CD4-positive, alpha-beta T cell (primary cell): ENCODE results near the gene SNAP29. TPM values are rescaled to one million over a fixed set of nuclear protein-coding genes. Genes with fewer than 3 reads are reported as not detected.
A peak's percentile ranks its signal among the peaks of the same experiment; 100 is the strongest.

Source experiments
- ATAC-seq: fragments of 200-7000 bp; cut with Tn5 transposase; one replicate; pipeline ENCODE4 v1.10.0; 2022; ENCODE audit warnings: mild to moderate bottlenecking; ENCODE audit not compliant: poor library complexity
- CTCF ChIA-PET: fragments of 350-600 bp; sonication (Branson Sonifier 250); formaldehyde crosslinking; loops from one replicate; lab custom pipeline; 2021; ENCODE audit warnings: antibody characterized with exemption, inconsistent platforms; lab: Charles Lee
- POLR2A ChIA-PET: fragments of 350-600 bp; sonication (Branson Sonifier 250); formaldehyde crosslinking; loops from one replicate; lab custom pipeline; 2021; ENCODE audit warnings: antibody characterized with exemption, inconsistent platforms; lab: Charles Lee
- DNase-seq, 14 experiments: peaks; one replicate each; pipeline ENCODE4 v3.0.0-alpha.2; 2013 to 2020; ENCODE audit warnings: mixed read lengths in 2 of 14
- H3K27ac ChIP-seq, 2 donors: one replicate each; pipeline versions ENCODE4 v1.5.1 to v1.7.0; 2013; ENCODE audit warnings: low read length in 2 of 2, low read depth in 1 of 2, mild to moderate bottlenecking in 1 of 2
- H3K27me3 ChIP-seq, 2 experiments: 1 replicate in 1 of 2; 2 replicates in 1 of 2; pipeline versions ENCODE4 v1.6.1 to v1.7.0; 2013; ENCODE audit warnings: low read length in 2 of 2, control low read depth in 1 of 2, mild to moderate bottlenecking in 1 of 2, moderate library complexity in 1 of 2; ENCODE audit not compliant: insufficient read depth in 2 of 2, control insufficient read depth in 1 of 2
- H3K36me3 ChIP-seq: one replicate; pipeline ENCODE4 v1.6.1; 2013; ENCODE audit warnings: low read length, control low read depth; ENCODE audit not compliant: insufficient read depth
- H3K4me1 ChIP-seq: one replicate; pipeline ENCODE4 v1.6.1; 2013; ENCODE audit warnings: low read length, control low read depth; ENCODE audit not compliant: insufficient read depth
- H3K4me3 ChIP-seq: one replicate; pipeline ENCODE4 v1.5.1; 2013; ENCODE audit warnings: mild to moderate bottlenecking, low read length, moderate library complexity
- H3K9me3 ChIP-seq, 2 experiments: 1 replicate in 1 of 2; 2 replicates in 1 of 2; pipeline versions ENCODE4 v1.6.1 to v1.7.0; 2013; ENCODE audit warnings: low read length in 2 of 2, mild to moderate bottlenecking in 2 of 2, control low read depth in 1 of 2, moderate library complexity in 1 of 2; ENCODE audit not compliant: control insufficient read depth in 1 of 2, insufficient read depth in 1 of 2
- H3K27ac Mint-ChIP-seq: one replicate; pipeline ENCODE4 v1.8.0; 2020; ENCODE audit warnings: mixed read lengths
- H3K27me3 Mint-ChIP-seq: one replicate; pipeline ENCODE4 v1.8.0; 2021; ENCODE audit warnings: mixed read lengths
- H3K36me3 Mint-ChIP-seq: one replicate; pipeline ENCODE4 v1.8.0; 2021; ENCODE audit warnings: low read depth, mixed read lengths
- H3K4me1 Mint-ChIP-seq: one replicate; pipeline ENCODE4 v1.8.0; 2021; ENCODE audit warnings: low read depth, mixed read lengths
- H3K4me3 Mint-ChIP-seq: one replicate; pipeline ENCODE4 v1.8.0; 2020; ENCODE audit warnings: mild to moderate bottlenecking, mixed read lengths
- H3K9me3 Mint-ChIP-seq: one replicate; pipeline ENCODE4 v1.8.0; 2020; ENCODE audit warnings: mixed read lengths
- intact Hi-C, 2 experiments: fragments of 100-400 bp; cut with DNase I in 1 of 2; cut with micrococcal nuclease in 1 of 2; formaldehyde crosslinking; loops; one replicate each; pipeline versions ENCODE4 v1.15.1 to v1.9.0; 2023 to 2025; cut with DNase I, micrococcal nuclease
- total RNA-seq, 174 experiments: library from RNA in 2 of 174; stranded (reverse) in 2 of 174; gene quantifications; one replicate each; pipeline ENCODE4 v1.2.3 and lab custom pipeline; 2021 to 2026
- TF ChIP-seq, protein P1 (sequence below): fragments of 200-600 bp; IDR thresholded peaks from one replicate; pipeline ENCODE4 v1.8.0; 2022; ENCODE audit warnings: antibody characterized with exemption, mild to moderate bottlenecking

SNAP29 gene
- total RNA-seq, 2 experiments from 2014 or later = 13.7 to 15.1 TPM

DNA sequence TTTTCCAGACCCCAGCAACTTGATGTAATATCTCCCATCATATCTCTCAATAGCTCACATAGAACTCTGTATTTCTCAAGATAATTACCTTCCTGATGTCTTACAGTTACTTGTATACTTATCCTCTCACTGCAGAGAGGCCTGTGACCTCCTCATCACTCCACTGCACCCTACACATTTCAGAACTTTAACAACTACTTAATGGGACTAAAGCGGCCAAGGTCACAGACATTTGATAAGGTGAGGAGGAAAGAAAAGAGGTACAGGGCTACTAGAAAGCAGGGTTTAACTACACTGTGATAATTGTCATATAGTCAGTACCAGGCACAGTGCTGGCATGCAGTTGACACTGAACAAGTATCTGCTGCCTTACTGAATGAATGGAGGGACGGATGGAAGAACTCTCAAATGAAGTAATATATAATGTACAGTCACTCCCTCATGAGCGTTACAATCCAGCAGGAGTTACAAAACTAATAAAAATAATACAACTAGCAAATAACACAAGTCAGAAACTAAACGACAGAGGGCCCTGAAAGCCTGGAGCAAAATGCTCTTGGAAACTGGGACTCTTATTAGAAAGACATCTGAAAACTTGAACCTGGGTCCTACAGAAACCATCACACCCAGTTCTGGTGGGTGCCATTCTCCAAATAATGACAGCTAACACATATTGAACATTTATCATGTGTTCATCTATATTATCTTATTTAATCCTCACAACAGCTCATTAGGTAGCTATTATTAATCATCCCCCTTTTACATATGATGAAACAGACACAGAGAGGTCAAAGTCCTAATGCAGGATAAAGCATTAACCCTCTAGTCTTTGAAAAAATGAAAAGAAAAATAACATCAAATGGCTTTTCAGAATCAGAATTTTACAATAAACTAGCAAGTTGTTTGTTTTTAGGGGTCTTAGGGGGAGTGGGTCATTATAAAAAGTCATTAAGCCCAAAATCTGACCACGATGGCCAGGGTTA lies 14.5 kb upstream of the SNAP29 start:
- no peak for ATAC-seq
- Histone ChIP-seq H3K36me3 (no peaks in the 10 kb centered on the region), H3K9me3 (no peaks in the 10 kb centered on the region), H3K27ac (no peak overlapping the region), H3K27me3 (no peaks in the 10 kb centered on the region), H3K4me3 (no peak overlapping the region), H3K4me1 (peaks cover 19% of the 10 kb centered on the region)
- POLR2A ChIA-PET = no interaction called here
- H3K36me3 Mint-ChIP-seq = no peaks in the 10 kb centered on the region
- no peak overlapping the region for H3K27ac Mint-ChIP-seq
- H3K27me3 Mint-ChIP-seq = no peaks in the 10 kb centered on the region
- no peaks in the 10 kb centered on the region for H3K9me3 Mint-ChIP-seq
- H3K4me1 Mint-ChIP-seq = peaks cover 67% of the 10 kb centered on the region
- no peak for DNase-seq
- intact Hi-C loops = loop anchor here in 1 of 2 experiments (5.0 kb wide), 1 partner anchor 37 kb away; no protein-coding TSS in a partner anchor
- CTCF ChIA-PET = interaction anchor here (1.4 kb wide), 1 partner anchor 12 kb away, joined by 3 read pairs; no protein-coding TSS in a partner anchor
- TF ChIP-seq, protein P1, sequence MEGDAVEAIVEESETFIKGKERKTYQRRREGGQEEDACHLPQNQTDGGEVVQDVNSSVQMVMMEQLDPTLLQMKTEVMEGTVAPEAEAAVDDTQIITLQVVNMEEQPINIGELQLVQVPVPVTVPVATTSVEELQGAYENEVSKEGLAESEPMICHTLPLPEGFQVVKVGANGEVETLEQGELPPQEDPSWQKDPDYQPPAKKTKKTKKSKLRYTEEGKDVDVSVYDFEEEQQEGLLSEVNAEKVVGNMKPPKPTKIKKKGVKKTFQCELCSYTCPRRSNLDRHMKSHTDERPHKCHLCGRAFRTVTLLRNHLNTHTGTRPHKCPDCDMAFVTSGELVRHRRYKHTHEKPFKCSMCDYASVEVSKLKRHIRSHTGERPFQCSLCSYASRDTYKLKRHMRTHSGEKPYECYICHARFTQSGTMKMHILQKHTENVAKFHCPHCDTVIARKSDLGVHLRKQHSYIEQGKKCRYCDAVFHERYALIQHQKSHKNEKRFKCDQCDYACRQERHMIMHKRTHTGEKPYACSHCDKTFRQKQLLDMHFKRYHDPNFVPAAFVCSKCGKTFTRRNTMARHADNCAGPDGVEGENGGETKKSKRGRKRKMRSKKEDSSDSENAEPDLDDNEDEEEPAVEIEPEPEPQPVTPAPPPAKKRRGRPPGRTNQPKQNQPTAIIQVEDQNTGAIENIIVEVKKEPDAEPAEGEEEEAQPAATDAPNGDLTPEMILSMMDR = no peak
- H3K4me3 Mint-ChIP-seq = no peak overlapping the region

DNA sequence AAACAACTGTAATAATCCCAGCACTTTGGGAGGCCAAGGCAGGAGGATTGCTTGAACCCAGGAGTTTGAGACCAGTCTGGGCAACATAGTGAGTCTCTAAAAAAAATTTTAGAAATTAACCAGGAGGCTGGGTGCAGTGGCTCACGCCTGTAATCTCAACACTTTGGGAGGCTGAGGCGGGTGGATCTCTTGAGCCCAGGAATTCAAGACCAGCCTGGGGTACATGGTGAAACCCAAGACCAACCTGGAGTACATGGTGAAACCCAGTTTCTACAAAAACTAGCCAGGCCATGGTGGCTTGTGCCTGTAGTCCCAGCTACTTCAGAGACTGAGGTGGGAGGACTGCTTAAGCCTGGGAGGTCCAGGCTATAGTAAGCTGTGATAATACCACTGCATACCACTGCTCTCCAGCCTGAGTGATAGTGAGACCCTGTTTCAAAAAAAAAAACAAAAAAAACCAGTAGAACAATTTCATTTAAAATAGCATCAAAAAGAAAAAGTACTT lies 11.4 kb upstream of the SNAP29 start:
- Mint-ChIP-seq H3K27me3 (no peaks in the 10 kb centered on the region), H3K4me1 (peaks cover 53% of the 10 kb centered on the region), H3K4me3 (no peak overlapping the region), H3K36me3 (no peaks in the 10 kb centered on the region), H3K27ac (no peak overlapping the region), H3K9me3 (no peaks in the 10 kb centered on the region)
- TF ChIP-seq, protein P1 = no peak
- no peaks in the 10 kb centered on the region for H3K27me3 ChIP-seq
- no peak overlapping the region for H3K27ac ChIP-seq
- DNase-seq = no peak
- peaks cover 6% of the 10 kb centered on the region for H3K4me1 ChIP-seq
- no peaks in the 10 kb centered on the region for H3K9me3 ChIP-seq
- ATAC-seq = no peak
- no peaks in the 10 kb centered on the region for H3K36me3 ChIP-seq
- H3K4me3 ChIP-seq = no peak overlapping the region
- intact Hi-C loops = loop anchor here in 1 of 2 experiments (5.0 kb wide), 1 partner anchor 40 kb away; no protein-coding TSS in a partner anchor
- CTCF ChIA-PET = no interaction called here
- POLR2A ChIA-PET = no interaction called here

DNA sequence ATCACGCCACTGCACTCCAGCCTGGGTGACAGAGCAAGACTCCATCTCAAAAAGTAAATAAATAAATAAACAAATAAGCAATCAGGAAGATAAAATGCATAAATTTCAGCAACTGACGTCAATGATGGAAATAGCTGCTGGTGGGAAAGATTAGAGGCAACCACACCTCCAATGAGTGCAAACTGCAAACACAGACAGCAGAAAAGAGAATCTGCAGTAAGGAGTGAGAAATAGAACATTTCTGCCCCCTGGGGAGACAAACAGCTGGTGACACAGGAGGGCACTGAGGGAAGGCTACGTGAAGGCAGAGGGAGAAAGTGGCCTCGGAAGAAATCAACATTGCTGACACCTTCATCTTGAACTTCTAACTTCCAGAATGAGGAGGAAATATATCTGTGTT lies 6.7 kb upstream of the SNAP29 start:
- TF ChIP-seq, protein P1 = no peak
- CTCF ChIA-PET = interaction anchor here (0.6 kb wide), 1 partner anchor 76 kb away, joined by 3 read pairs; no protein-coding TSS in a partner anchor
- no peaks in the 10 kb centered on the region for H3K9me3 Mint-ChIP-seq
- H3K4me3 Mint-ChIP-seq = no peak overlapping the region
- Histone ChIP-seq H3K4me1 (peaks cover 21% of the 10 kb centered on the region), H3K9me3 (no peaks in the 10 kb centered on the region), H3K4me3 (no peak overlapping the region), H3K27ac (no peak overlapping the region), H3K36me3 (no peaks in the 10 kb centered on the region), H3K27me3 (no peaks in the 10 kb centered on the region)
- H3K4me1 Mint-ChIP-seq = peaks cover 59% of the 10 kb centered on the region
- no peak for ATAC-seq
- peak overlapping the region; percentile 60 for H3K27ac Mint-ChIP-seq
- intact Hi-C loops = loop anchor here (10.0 kb wide), 2 partner anchors 133 to 793 kb away; partner anchors contain the start of genes LZTR1 (in 1 of the 2) and SDF2L1 (in 1 of the 2)
- POLR2A ChIA-PET = no interaction called here
- DNase-seq = no peak
- no peaks in the 10 kb centered on the region for H3K36me3 Mint-ChIP-seq
- no peaks in the 10 kb centered on the region for H3K27me3 Mint-ChIP-seq
